Smooth muscle cell of the brain vasculature (primary cell): ENCODE data around the gene ZBTB9.

ENCODE experiments used
- DNase-seq: peaks from one replicate; pipeline ENCODE4 v3.0.0-alpha.2; 2012; ENCODE audit warnings: low read depth, low spot score

ZBTB9 gene

GRCh38 chr6:33419580-33420490, 34.5 kb upstream of the ZBTB9 start, which contains the start of gene SYNGAP1:
TSS of gene SYNGAP1 (plus strand) at chr6:33420065. CDS start at chr6:33420265, 200 bp downstream.
- DNase-seq = no peak

- DNase-seq = no peak
Measured at GRCh38 chr6:33420491-33421343, 33.7 kb upstream of the ZBTB9 start.

GRCh38 chr6:33421344-33421643, 33.1 kb upstream of the ZBTB9 start:
- DNase-seq = no peak

- no peak for DNase-seq
Measured at GRCh38 chr6:33423777-33424176, 30.6 kb upstream of the ZBTB9 start.

GRCh38 chr6:33424855-33425667, 29.3 kb upstream of the ZBTB9 start:
- no peak for DNase-seq

GRCh38 chr6:33425668-33426577, 28.5 kb upstream of the ZBTB9 start:
- DNase-seq = peak; percentile 51

GRCh38 chr6:33426590-33427511, 27.5 kb upstream of the ZBTB9 start:
- DNase-seq = no peak

- DNase-seq = no peak
Measured at GRCh38 chr6:33427585-33428223, 26.7 kb upstream of the ZBTB9 start.

GRCh38 chr6:33428224-33428965, 26.0 kb upstream of the ZBTB9 start:
- no peak for DNase-seq

- DNase-seq = no peak
Measured at GRCh38 chr6:33428966-33429749, 25.2 kb upstream of the ZBTB9 start.

GRCh38 chr6:33429750-33430052, 24.7 kb upstream of the ZBTB9 start:
- no peak for DNase-seq

- no peak for DNase-seq
Measured at GRCh38 chr6:33430334-33430733, 24.0 kb upstream of the ZBTB9 start.

GRCh38 chr6:33430991-33431879, 23.1 kb upstream of the ZBTB9 start:
- DNase-seq = no peak

GRCh38 chr6:33431880-33432541, 22.4 kb upstream of the ZBTB9 start:
- DNase-seq = no peak

- DNase-seq = no peak
Measured at GRCh38 chr6:33432546-33432945, 21.8 kb upstream of the ZBTB9 start.

GRCh38 chr6:33433001-33433543, 21.3 kb upstream of the ZBTB9 start:
- no peak for DNase-seq
